Left renal pelvis (tissue), 4 donors: ENCODE results near the gene SERPINA9. TPM values are rescaled to one million over a fixed set of nuclear protein-coding genes. Genes with fewer than 3 reads are reported as not detected.

Experiments
- DNase-seq, 4 donors: peaks; one replicate each; pipeline ENCODE4 v3.0.0-alpha.2; 2013; ENCODE audit warnings: low read depth in 4 of 4, low spot score in 3 of 4
- polyA plus RNA-seq, 4 donors: library from polyadenylated mRNA; unstranded; fragments of 120-200 nt; gene quantifications; one replicate each; pipeline ENCODE4 v1.2.1, GENCODE V29; 2013; ENCODE audit not compliant: insufficient read length in 4 of 4

Gene SERPINA9
- polyA plus RNA-seq, 4 donors: not detected

GRCh38 chr14:94464290-94464689 lies 11.7 kb downstream of the SERPINA9 start:
- no peak for DNase-seq

- DNase-seq: no peak
These were observed 13.0 kb downstream of the SERPINA9 start for GRCh38 chr14:94462763-94463572.

- DNase-seq: no peak
These were observed 13.8 kb downstream of the SERPINA9 start for GRCh38 chr14:94462219-94462551.

GRCh38 chr14:94461526-94462218 lies 14.3 kb downstream of the SERPINA9 start:
- no peak for DNase-seq

- DNase-seq: no peak
These were observed 15.2 kb downstream of the SERPINA9 start for GRCh38 chr14:94460631-94461416.

GRCh38 chr14:94458558-94459205 lies 17.3 kb downstream of the SERPINA9 start:
- DNase-seq: no peak

GRCh38 chr14:94458096-94458495 lies 17.9 kb downstream of the SERPINA9 start:
- DNase-seq: no peak

- DNase-seq: no peak
These were observed 20.1 kb downstream of the SERPINA9 start for GRCh38 chr14:94455928-94456327.

GRCh38 chr14:94451826-94452225 lies 24.2 kb downstream of the SERPINA9 start:
- DNase-seq: no peak

- no peak for DNase-seq
These were observed 24.8 kb downstream of the SERPINA9 start for GRCh38 chr14:94451091-94451771.

- no peak for DNase-seq
These were observed 25.3 kb downstream of the SERPINA9 start for GRCh38 chr14:94450722-94451090.

GRCh38 chr14:94449930-94450329 lies 26.1 kb downstream of the SERPINA9 start:
- DNase-seq: no peak

GRCh38 chr14:94448071-94448808 lies 27.8 kb downstream of the SERPINA9 start:
- DNase-seq: no peak

GRCh38 chr14:94447206-94447605 lies 28.8 kb downstream of the SERPINA9 start:
- no peak for DNase-seq

- no peak for DNase-seq
These were observed 29.9 kb downstream of the SERPINA9 start for GRCh38 chr14:94446126-94446525.

GRCh38 chr14:94445003-94445402 lies 31.0 kb downstream of the SERPINA9 start:
- no peak for DNase-seq

GRCh38 chr14:94441531-94442205 lies 34.3 kb downstream of the SERPINA9 start:
- DNase-seq: no peak

GRCh38 chr14:94441130-94441529 lies 34.9 kb downstream of the SERPINA9 start:
- no peak for DNase-seq

- DNase-seq: no peak
These were observed 36.4 kb downstream of the SERPINA9 start for GRCh38 chr14:94439453-94440057.
